WTC11 (cell line): ENCODE results near the gene RASGRF1. TPM values are rescaled to one million over a fixed set of nuclear protein-coding genes. Genes with fewer than 3 reads are reported as not detected.

Source experiments
- ATAC-seq: fragments of 200-7000 bp; cut with Tn5 transposase; 2 replicates; pipeline ENCODE4 v1.10.0; 2021; ENCODE audit warnings: mild to moderate bottlenecking, moderate library complexity
- CTCF ChIA-PET: fragments of 300-600 bp; sonication (Branson Sonifier 250); formaldehyde crosslinking; loops from one replicate; lab custom pipeline; 2021; ENCODE audit warnings: antibody characterized with exemption; lab: Charles Lee
- POLR2A ChIA-PET: fragments of 350-600 bp; sonication (Branson Sonifier 250); formaldehyde crosslinking; loops from one replicate; lab custom pipeline; 2021; ENCODE audit warnings: antibody characterized with exemption; lab: Charles Lee
- DNase-seq: peaks from one replicate; pipeline ENCODE4 v3.0.0; 2021; ENCODE audit warnings: low spot score
- H3K27ac Mint-ChIP-seq: 2 replicates; pipeline ENCODE4 v1.8.0; 2021; ENCODE audit warnings: mixed read lengths
- H3K27me3 Mint-ChIP-seq: 2 replicates; pipeline ENCODE4 v1.8.0; 2021; ENCODE audit warnings: low read depth, mild to moderate bottlenecking, moderate library complexity, mixed read lengths
- H3K36me3 Mint-ChIP-seq: 2 replicates; pipeline ENCODE4 v1.8.0; 2021; ENCODE audit warnings: mixed read lengths
- H3K4me1 Mint-ChIP-seq: 2 replicates; pipeline ENCODE4 v1.8.0; 2022; ENCODE audit warnings: mixed read lengths
- H3K4me3 Mint-ChIP-seq: 2 replicates; pipeline ENCODE4 v1.8.0; 2021; ENCODE audit warnings: mild to moderate bottlenecking, moderate library complexity, mixed read lengths
- H3K9me3 Mint-ChIP-seq: 2 replicates; pipeline ENCODE4 v1.8.0; 2021; ENCODE audit warnings: mixed read lengths
- CBFB ChIP-seq: sonication (generic); formaldehyde crosslinking; IDR thresholded peaks from 2 replicates; pipeline ENCODE4 v1.8.1; 2022; ENCODE audit warnings: mild to moderate bottlenecking, low read depth, missing genetic modification reagents
- EMX1 ChIP-seq: fragments of 250-450 bp; sonication (Bioruptor Pico); IDR thresholded peaks from 2 replicates; pipeline ENCODE4 v1.8.0; 2021; ENCODE audit warnings: mild to moderate bottlenecking
- ETV6 ChIP-seq: sonication (generic); formaldehyde crosslinking; IDR thresholded peaks from 2 replicates; pipeline ENCODE4 v1.8.1; 2022; ENCODE audit warnings: mild to moderate bottlenecking, missing genetic modification reagents
- GRHL2 ChIP-seq: fragments of 250-450 bp; sonication (Bioruptor Pico); IDR thresholded peaks from 2 replicates; pipeline ENCODE4 v1.8.0; 2022; ENCODE audit warnings: mild to moderate bottlenecking, moderate library complexity; ENCODE audit not compliant: insufficient replicate concordance, severe bottlenecking
- KAT7 ChIP-seq: sonication (generic); formaldehyde crosslinking; IDR thresholded peaks from 2 replicates; pipeline ENCODE4 v1.8.1; 2023; ENCODE audit warnings: missing genetic modification reagents, mild to moderate bottlenecking, borderline replicate concordance
- PRRX2 ChIP-seq: fragments of 250-450 bp; sonication (Bioruptor Pico); IDR thresholded peaks from 2 replicates; pipeline ENCODE4 v1.8.0; 2021; ENCODE audit warnings: mild to moderate bottlenecking
- SMAD3 ChIP-seq: sonication (generic); formaldehyde crosslinking; IDR thresholded peaks from 2 replicates; pipeline ENCODE4 v1.8.0; 2022; ENCODE audit warnings: missing genetic modification reagents, mild to moderate bottlenecking, borderline replicate concordance
- ZNF219 ChIP-seq: sonication (generic); formaldehyde crosslinking; IDR thresholded peaks from 2 replicates; pipeline ENCODE4 v1.8.0; 2023; ENCODE audit warnings: missing genetic modification reagents, mild to moderate bottlenecking, borderline replicate concordance
- total RNA-seq: library from RNA; stranded (reverse); gene quantifications from 3 replicates; pipeline ENCODE4 v1.2.3, GENCODE V29; 2021
- TF ChIP-seq, protein P1 (sequence below): sonication (generic); formaldehyde crosslinking; IDR thresholded peaks from 2 replicates; pipeline ENCODE4 v1.8.1; 2022; ENCODE audit warnings: low read depth, mild to moderate bottlenecking, moderate library complexity, missing genetic modification reagents, borderline replicate concordance
- TF ChIP-seq, protein P2 (sequence below): fragments of 250-450 bp; sonication (Bioruptor Pico); IDR thresholded peaks from 2 replicates; pipeline ENCODE4 v1.9.0; 2021; ENCODE audit warnings: moderate library complexity, mild to moderate bottlenecking, inconsistent platforms, borderline replicate concordance
- TF ChIP-seq, protein P3 (sequence below): sonication (generic); formaldehyde crosslinking; IDR thresholded peaks from 2 replicates; pipeline ENCODE4 v1.8.0; 2022; ENCODE audit warnings: missing genetic modification reagents
- TF ChIP-seq, protein P4 (sequence below): fragments of 250-450 bp; sonication (Bioruptor Pico); IDR thresholded peaks from 2 replicates; pipeline ENCODE4 v2.1.2; 2022; ENCODE audit warnings: mild to moderate bottlenecking, moderate library complexity
- TF ChIP-seq, protein P5 (sequence below): sonication (generic); formaldehyde crosslinking; IDR thresholded peaks from 2 replicates; pipeline ENCODE4 v1.8.1; 2023; ENCODE audit warnings: mild to moderate bottlenecking, missing genetic modification reagents, borderline replicate concordance
- TF ChIP-seq, protein P6 (sequence below): fragments of 250-450 bp; sonication (Bioruptor Pico); IDR thresholded peaks from 2 replicates; pipeline ENCODE4 v1.9.0; 2021; ENCODE audit warnings: mild to moderate bottlenecking

RASGRF1 gene
- total RNA-seq, 1 experiment from 2014 or later: 0.85 TPM

DNA sequence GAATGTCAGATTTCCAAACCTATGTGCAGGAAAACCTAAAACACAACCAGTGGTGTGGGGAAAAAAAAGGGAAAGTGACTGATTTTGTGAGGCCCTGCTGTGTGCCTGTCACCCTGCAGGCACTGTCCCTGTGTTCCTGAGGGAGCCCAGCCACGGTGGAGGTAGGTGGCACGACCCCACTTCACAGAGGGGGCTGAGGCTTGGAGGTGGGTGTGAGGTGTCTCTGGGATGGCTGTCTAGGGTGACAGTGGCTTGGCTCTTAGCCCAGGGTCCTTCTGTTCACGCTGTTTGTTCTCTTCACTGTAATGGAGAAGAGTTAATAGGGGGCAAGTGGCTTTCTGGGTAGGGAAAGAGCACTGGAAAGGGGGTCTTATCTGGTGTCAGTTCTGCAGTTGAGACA lies 22.6 kb downstream of the RASGRF1 start (continued):
- TF ChIP-seq, protein P1, sequence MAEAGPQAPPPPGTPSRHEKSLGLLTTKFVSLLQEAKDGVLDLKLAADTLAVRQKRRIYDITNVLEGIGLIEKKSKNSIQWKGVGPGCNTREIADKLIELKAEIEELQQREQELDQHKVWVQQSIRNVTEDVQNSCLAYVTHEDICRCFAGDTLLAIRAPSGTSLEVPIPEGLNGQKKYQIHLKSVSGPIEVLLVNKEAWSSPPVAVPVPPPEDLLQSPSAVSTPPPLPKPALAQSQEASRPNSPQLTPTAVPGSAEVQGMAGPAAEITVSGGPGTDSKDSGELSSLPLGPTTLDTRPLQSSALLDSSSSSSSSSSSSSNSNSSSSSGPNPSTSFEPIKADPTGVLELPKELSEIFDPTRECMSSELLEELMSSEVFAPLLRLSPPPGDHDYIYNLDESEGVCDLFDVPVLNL: no peak
- TF ChIP-seq GRHL2: no peak
- TF ChIP-seq KAT7 (CRISPR knock-in tag): no peak
- TF ChIP-seq ETV6 (CRISPR knock-in tag): no peak
- TF ChIP-seq, protein P2, sequence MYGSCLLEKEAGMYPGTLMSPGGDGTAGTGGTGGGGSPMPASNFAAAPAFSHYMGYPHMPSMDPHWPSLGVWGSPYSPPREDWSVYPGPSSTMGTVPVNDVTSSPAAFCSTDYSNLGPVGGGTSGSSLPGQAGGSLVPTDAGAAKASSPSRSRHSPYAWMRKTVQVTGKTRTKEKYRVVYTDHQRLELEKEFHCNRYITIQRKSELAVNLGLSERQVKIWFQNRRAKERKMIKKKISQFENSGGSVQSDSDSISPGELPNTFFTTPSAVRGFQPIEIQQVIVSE: no peak

DNA sequence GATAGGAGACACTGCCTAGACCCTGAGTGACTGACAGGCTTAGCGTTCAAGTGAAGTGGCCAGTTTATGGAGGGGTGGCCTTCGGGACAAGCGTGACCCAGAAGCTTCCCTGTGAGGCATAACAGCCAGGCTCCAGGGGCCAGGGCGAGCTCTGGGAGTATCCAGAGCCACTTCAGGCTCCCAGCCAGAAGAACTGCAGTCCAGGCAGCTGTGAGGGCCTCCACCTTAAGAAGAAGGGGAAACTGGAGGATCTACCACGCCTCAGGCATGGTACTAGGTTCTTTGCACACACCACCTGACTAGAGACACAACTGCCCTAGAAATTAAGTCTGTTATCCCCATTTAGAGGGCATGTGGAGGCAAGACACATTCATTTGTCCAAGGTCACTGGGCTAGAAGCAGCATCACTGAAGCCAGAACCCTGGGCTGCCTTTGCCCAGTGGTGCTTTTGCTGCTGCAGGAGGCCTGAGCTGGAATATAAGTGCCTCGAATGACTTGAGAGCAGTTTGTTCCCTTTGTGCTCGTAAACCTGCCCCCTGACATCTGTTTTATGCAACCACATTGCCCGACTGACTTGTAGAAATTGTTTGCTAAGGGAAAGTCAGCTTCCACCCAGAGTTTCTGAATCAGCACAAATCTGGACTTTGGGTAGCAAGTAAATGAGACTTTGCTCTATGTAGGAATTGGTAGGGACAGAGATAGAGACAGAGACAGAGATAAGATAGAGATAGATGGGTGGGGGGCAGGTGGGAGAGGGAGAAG lies 23.3 kb downstream of the RASGRF1 start:
- ATAC-seq (no peak), DNase-seq (no peak)
- TF ChIP-seq ETV6 (CRISPR knock-in tag): no peak
- TF ChIP-seq, protein P3, sequence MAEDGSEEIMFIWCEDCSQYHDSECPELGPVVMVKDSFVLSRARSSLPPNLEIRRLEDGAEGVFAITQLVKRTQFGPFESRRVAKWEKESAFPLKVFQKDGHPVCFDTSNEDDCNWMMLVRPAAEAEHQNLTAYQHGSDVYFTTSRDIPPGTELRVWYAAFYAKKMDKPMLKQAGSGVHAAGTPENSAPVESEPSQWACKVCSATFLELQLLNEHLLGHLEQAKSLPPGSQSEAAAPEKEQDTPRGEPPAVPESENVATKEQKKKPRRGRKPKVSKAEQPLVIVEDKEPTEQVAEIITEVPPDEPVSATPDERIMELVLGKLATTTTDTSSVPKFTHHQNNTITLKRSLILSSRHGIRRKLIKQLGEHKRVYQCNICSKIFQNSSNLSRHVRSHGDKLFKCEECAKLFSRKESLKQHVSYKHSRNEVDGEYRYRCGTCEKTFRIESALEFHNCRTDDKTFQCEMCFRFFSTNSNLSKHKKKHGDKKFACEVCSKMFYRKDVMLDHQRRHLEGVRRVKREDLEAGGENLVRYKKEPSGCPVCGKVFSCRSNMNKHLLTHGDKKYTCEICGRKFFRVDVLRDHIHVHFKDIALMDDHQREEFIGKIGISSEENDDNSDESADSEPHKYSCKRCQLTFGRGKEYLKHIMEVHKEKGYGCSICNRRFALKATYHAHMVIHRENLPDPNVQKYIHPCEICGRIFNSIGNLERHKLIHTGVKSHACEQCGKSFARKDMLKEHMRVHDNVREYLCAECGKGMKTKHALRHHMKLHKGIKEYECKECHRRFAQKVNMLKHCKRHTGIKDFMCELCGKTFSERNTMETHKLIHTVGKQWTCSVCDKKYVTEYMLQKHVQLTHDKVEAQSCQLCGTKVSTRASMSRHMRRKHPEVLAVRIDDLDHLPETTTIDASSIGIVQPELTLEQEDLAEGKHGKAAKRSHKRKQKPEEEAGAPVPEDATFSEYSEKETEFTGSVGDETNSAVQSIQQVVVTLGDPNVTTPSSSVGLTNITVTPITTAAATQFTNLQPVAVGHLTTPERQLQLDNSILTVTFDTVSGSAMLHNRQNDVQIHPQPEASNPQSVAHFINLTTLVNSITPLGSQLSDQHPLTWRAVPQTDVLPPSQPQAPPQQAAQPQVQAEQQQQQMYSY (CRISPR knock-in tag): no peak
- TF ChIP-seq ZNF219 (CRISPR knock-in tag): no peak
- TF ChIP-seq PRRX2 (CRISPR knock-in tag): no peak
- TF ChIP-seq EMX1 (CRISPR knock-in tag): no peak
- TF ChIP-seq, protein P4, sequence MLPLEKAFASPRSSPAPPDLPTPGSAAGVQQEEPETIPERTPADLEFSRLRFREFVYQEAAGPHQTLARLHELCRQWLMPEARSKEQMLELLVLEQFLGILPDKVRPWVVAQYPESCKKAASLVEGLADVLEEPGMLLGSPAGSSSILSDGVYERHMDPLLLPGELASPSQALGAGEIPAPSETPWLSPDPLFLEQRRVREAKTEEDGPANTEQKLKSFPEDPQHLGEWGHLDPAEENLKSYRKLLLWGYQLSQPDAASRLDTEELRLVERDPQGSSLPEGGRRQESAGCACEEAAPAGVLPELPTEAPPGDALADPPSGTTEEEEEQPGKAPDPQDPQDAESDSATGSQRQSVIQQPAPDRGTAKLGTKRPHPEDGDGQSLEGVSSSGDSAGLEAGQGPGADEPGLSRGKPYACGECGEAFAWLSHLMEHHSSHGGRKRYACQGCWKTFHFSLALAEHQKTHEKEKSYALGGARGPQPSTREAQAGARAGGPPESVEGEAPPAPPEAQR: no peak
- Mint-ChIP-seq H3K27ac (no peak overlapping the region), H3K36me3 (no peaks in the 10 kb centered on the region), H3K4me1 (no peaks in the 10 kb centered on the region; the same call in 1 of the 2 replicates), H3K9me3 (no peaks in the 10 kb centered on the region), H3K27me3 (peaks cover 53% of the 10 kb centered on the region), H3K4me3 (no peak overlapping the region)
- CTCF ChIA-PET: interaction anchor here (1.3 kb wide), 1 partner anchor 117 kb away, joined by 3 read pairs; no protein-coding TSS in a partner anchor
- POLR2A ChIA-PET: no interaction called here

DNA sequence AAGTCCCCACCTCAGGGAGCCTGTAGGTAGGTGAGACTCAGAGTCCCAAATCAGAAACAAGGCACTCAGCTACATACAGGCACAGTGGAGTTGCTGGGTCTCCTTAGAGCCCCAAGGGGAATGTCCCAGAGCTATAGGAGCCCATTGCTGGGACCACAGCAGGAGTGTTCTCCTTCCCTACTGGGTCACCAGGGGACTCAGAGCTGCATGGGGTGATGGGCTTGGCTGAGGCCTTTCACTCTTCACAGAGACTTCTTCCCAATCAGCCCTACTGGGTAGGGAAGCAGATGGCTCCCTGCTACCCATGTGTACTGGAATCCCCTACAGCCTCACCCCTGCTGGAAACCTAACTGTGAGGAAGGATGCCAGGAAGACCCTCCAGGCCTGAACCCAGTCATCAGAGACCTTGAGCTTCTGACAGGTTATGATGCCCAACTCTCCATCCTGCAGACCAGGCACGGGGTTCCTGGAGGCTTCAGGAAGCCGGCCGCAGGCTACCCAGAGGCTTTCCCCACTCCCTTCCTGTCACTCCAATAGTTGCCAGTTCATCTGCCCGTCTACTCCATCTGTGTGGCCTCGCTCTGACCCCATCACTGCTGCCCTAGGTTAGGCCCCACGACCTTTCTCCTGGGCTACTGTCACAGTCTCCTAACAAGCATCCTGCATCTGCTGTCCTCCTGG lies 24.0 kb downstream of the RASGRF1 start:
- no peaks in the 10 kb centered on the region for H3K9me3 Mint-ChIP-seq
- H3K4me3 Mint-ChIP-seq: no peak overlapping the region
- H3K36me3 Mint-ChIP-seq: no peaks in the 10 kb centered on the region
- H3K27me3 Mint-ChIP-seq: peaks cover 55% of the 10 kb centered on the region
- ChIA-PET POLR2A (no interaction called here), CTCF (interaction anchor here (1.1 to 1.4 kb wide), 4 partner anchors 13 to 118 kb away, joined by 3 to 6 read pairs (median 3); no protein-coding TSS in a partner anchor)
- ATAC-seq (no peak), DNase-seq (no peak)
- no peak overlapping the region for H3K27ac Mint-ChIP-seq
- no peaks in the 10 kb centered on the region; the same call in 1 of the 2 replicates for H3K4me1 Mint-ChIP-seq
- TF ChIP-seq, protein P5, sequence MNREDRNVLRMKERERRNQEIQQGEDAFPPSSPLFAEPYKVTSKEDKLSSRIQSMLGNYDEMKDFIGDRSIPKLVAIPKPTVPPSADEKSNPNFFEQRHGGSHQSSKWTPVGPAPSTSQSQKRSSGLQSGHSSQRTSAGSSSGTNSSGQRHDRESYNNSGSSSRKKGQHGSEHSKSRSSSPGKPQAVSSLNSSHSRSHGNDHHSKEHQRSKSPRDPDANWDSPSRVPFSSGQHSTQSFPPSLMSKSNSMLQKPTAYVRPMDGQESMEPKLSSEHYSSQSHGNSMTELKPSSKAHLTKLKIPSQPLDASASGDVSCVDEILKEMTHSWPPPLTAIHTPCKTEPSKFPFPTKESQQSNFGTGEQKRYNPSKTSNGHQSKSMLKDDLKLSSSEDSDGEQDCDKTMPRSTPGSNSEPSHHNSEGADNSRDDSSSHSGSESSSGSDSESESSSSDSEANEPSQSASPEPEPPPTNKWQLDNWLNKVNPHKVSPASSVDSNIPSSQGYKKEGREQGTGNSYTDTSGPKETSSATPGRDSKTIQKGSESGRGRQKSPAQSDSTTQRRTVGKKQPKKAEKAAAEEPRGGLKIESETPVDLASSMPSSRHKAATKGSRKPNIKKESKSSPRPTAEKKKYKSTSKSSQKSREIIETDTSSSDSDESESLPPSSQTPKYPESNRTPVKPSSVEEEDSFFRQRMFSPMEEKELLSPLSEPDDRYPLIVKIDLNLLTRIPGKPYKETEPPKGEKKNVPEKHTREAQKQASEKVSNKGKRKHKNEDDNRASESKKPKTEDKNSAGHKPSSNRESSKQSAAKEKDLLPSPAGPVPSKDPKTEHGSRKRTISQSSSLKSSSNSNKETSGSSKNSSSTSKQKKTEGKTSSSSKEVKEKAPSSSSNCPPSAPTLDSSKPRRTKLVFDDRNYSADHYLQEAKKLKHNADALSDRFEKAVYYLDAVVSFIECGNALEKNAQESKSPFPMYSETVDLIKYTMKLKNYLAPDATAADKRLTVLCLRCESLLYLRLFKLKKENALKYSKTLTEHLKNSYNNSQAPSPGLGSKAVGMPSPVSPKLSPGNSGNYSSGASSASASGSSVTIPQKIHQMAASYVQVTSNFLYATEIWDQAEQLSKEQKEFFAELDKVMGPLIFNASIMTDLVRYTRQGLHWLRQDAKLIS (CRISPR knock-in tag): no peak
- TF ChIP-seq, protein P1: no peak
- TF ChIP-seq ETV6 (CRISPR knock-in tag) (no peak), CBFB (CRISPR knock-in tag) (no peak), SMAD3 (CRISPR knock-in tag) (no peak)
- TF ChIP-seq, protein P6, sequence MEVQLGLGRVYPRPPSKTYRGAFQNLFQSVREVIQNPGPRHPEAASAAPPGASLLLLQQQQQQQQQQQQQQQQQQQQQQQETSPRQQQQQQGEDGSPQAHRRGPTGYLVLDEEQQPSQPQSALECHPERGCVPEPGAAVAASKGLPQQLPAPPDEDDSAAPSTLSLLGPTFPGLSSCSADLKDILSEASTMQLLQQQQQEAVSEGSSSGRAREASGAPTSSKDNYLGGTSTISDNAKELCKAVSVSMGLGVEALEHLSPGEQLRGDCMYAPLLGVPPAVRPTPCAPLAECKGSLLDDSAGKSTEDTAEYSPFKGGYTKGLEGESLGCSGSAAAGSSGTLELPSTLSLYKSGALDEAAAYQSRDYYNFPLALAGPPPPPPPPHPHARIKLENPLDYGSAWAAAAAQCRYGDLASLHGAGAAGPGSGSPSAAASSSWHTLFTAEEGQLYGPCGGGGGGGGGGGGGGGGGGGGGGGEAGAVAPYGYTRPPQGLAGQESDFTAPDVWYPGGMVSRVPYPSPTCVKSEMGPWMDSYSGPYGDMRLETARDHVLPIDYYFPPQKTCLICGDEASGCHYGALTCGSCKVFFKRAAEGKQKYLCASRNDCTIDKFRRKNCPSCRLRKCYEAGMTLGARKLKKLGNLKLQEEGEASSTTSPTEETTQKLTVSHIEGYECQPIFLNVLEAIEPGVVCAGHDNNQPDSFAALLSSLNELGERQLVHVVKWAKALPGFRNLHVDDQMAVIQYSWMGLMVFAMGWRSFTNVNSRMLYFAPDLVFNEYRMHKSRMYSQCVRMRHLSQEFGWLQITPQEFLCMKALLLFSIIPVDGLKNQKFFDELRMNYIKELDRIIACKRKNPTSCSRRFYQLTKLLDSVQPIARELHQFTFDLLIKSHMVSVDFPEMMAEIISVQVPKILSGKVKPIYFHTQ: no peak
